K562 (cell line): Measurements from ENCODE around the gene FAM200A. TPM values are rescaled to one million over a fixed set of nuclear protein-coding genes. Genes with fewer than 3 reads are reported as not detected.
A peak's percentile ranks its signal among the peaks of the same experiment; 100 is the strongest.

Source experiments
- C11orf30 ChIP-seq: fragments of 450-650 bp; IDR thresholded peaks from 2 replicates; pipeline ENCODE4 v1.6.1; 2016; ENCODE audit warnings: low read depth, mild to moderate bottlenecking
- E2F5 ChIP-seq: sonication (generic); formaldehyde crosslinking; IDR thresholded peaks from 2 replicates; pipeline ENCODE4 v1.8.0; 2022; ENCODE audit warnings: mild to moderate bottlenecking, missing genetic modification reagents
- ELF1 ChIP-seq: fragments of 200-800 bp; sonication (Bioruptor generic); IDR thresholded peaks from 2 replicates; pipeline ENCODE4 v1.6.1; 2016; ENCODE audit warnings: missing genetic modification characterization, missing compliant biosample characterization
- HDAC6 ChIP-seq: IDR thresholded peaks from 2 replicates; pipeline ENCODE4 v1.6.1; 2012; ENCODE audit warnings: low read depth, mild to moderate bottlenecking, control low read depth, inconsistent platforms, low read length, moderate library complexity
- HEY1 ChIP-seq: fragments of 250-450 bp; sonication (Bioruptor Pico); IDR thresholded peaks from 2 replicates; pipeline ENCODE4 v1.5.0; 2020; ENCODE audit warnings: mild to moderate bottlenecking, moderate library complexity, borderline replicate concordance
- IRF1 ChIP-seq: sonication (generic); formaldehyde crosslinking; IDR thresholded peaks from 2 replicates; pipeline ENCODE4 v1.8.0; 2022; ENCODE audit warnings: missing genetic modification reagents, mild to moderate bottlenecking, borderline replicate concordance
- KAT8 ChIP-seq: fragments of 450-650 bp; IDR thresholded peaks from 2 replicates; pipeline ENCODE4 v1.6.1; 2016; ENCODE audit warnings: low read depth, mild to moderate bottlenecking
- PHF20 ChIP-seq: fragments of 450-650 bp; IDR thresholded peaks from 2 replicates; pipeline ENCODE4 v1.6.1; 2018; ENCODE audit not compliant: partially characterized antibody
- ZBTB5 ChIP-seq: fragments of 450-650 bp; IDR thresholded peaks from 2 replicates; pipeline ENCODE4 v1.6.1; 2017; ENCODE audit warnings: antibody characterized with exemption
- ZBTB8A ChIP-seq: fragments of 450-650 bp; IDR thresholded peaks from 2 replicates; pipeline ENCODE4 v1.6.1; 2018; ENCODE audit warnings: mild to moderate bottlenecking, moderate library complexity; ENCODE audit not compliant: partially characterized antibody
- ZNF785 ChIP-seq: fragments of 250-450 bp; sonication (Bioruptor Pico); IDR thresholded peaks from 2 replicates; pipeline ENCODE4 v1.4.0; 2020; ENCODE audit warnings: mild to moderate bottlenecking
- polyA plus RNA-seq, 8 experiments: library from polyadenylated mRNA; depleted of rRNA in 4 of 8; stranded (reverse) in 5 of 8; unstranded in 3 of 8; fragments of >200 nt; fragmentation: Nextera tagmentation in 2 of 8; fragmentation: Illumina TruSeq in 1 of 8; extraction: Ambion mirVana in 2 of 8; extraction: Trizol in 1 of 8; gene quantifications; 2 replicates each; pipeline versions ENCODE4 v1.2.1 to v1.2.3, GENCODE V29; 2011 to 2014; ENCODE audit warnings: inconsistent platforms in 1 of 8, missing spikeins in 1 of 8
- total RNA-seq, 7 experiments: library from RNA; depleted of rRNA in 6 of 7; stranded (reverse); fragments of >200 nt in 6 of 7; fragmentation: Illumina TruSeq in 2 of 7; extraction: Trizol in 2 of 7; gene quantifications; 2 replicates each; pipeline versions ENCODE4 v1.2.1 to v1.2.3, GENCODE V29; 2011 to 2021; ENCODE audit warnings: low replicate concordance in 1 of 7
- TF ChIP-seq, protein P1 (sequence below): sonication (generic); formaldehyde crosslinking; IDR thresholded peaks from 2 replicates; pipeline ENCODE4 v1.8.0; 2023; ENCODE audit warnings: mild to moderate bottlenecking, missing genetic modification reagents
- TF ChIP-seq, protein P2 (sequence below): fragments of 250-450 bp; sonication (Bioruptor Pico); IDR thresholded peaks from 2 replicates; pipeline ENCODE4 v1.5.0; 2020; ENCODE audit warnings: mild to moderate bottlenecking, borderline replicate concordance
- TF ChIP-seq, protein P3 (sequence below), 2 experiments: fragments of 450-650 bp; IDR thresholded peaks; 2 replicates each; pipeline ENCODE4 v1.6.1; 2016

The FAM200A gene
- total and polyA plus RNA-seq, 9 of the 15 experiments (the other 6 are each of a cell fraction or from before 2014, with no cell fraction given) = 3.3 to 11.2 (median 8.3) TPM

GRCh38 chr7:99497766-99498545 is 54.0 kb downstream of the FAM200A start (continued):
- TF ChIP-seq, protein P1, sequence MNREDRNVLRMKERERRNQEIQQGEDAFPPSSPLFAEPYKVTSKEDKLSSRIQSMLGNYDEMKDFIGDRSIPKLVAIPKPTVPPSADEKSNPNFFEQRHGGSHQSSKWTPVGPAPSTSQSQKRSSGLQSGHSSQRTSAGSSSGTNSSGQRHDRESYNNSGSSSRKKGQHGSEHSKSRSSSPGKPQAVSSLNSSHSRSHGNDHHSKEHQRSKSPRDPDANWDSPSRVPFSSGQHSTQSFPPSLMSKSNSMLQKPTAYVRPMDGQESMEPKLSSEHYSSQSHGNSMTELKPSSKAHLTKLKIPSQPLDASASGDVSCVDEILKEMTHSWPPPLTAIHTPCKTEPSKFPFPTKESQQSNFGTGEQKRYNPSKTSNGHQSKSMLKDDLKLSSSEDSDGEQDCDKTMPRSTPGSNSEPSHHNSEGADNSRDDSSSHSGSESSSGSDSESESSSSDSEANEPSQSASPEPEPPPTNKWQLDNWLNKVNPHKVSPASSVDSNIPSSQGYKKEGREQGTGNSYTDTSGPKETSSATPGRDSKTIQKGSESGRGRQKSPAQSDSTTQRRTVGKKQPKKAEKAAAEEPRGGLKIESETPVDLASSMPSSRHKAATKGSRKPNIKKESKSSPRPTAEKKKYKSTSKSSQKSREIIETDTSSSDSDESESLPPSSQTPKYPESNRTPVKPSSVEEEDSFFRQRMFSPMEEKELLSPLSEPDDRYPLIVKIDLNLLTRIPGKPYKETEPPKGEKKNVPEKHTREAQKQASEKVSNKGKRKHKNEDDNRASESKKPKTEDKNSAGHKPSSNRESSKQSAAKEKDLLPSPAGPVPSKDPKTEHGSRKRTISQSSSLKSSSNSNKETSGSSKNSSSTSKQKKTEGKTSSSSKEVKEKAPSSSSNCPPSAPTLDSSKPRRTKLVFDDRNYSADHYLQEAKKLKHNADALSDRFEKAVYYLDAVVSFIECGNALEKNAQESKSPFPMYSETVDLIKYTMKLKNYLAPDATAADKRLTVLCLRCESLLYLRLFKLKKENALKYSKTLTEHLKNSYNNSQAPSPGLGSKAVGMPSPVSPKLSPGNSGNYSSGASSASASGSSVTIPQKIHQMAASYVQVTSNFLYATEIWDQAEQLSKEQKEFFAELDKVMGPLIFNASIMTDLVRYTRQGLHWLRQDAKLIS (CRISPR knock-in tag) = no peak
- no peak for TF ChIP-seq ZBTB5
- no peak for TF ChIP-seq HEY1
- TF ChIP-seq, protein P2, sequence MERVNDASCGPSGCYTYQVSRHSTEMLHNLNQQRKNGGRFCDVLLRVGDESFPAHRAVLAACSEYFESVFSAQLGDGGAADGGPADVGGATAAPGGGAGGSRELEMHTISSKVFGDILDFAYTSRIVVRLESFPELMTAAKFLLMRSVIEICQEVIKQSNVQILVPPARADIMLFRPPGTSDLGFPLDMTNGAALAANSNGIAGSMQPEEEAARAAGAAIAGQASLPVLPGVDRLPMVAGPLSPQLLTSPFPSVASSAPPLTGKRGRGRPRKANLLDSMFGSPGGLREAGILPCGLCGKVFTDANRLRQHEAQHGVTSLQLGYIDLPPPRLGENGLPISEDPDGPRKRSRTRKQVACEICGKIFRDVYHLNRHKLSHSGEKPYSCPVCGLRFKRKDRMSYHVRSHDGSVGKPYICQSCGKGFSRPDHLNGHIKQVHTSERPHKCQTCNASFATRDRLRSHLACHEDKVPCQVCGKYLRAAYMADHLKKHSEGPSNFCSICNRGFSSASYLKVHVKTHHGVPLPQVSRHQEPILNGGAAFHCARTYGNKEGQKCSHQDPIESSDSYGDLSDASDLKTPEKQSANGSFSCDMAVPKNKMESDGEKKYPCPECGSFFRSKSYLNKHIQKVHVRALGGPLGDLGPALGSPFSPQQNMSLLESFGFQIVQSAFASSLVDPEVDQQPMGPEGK (CRISPR knock-in tag) = no peak
- no peak for TF ChIP-seq IRF1
- TF ChIP-seq ZNF785 (CRISPR knock-in tag) = no peak
- TF ChIP-seq ZBTB8A = no peak
- no peak for TF ChIP-seq PHF20
- no peak for TF ChIP-seq E2F5 (CRISPR knock-in tag)
- TF ChIP-seq ELF1 = peak; percentile 24; the same call in 1 of the 2 replicates
- no peak for TF ChIP-seq HDAC6
- TF ChIP-seq, protein P3, sequence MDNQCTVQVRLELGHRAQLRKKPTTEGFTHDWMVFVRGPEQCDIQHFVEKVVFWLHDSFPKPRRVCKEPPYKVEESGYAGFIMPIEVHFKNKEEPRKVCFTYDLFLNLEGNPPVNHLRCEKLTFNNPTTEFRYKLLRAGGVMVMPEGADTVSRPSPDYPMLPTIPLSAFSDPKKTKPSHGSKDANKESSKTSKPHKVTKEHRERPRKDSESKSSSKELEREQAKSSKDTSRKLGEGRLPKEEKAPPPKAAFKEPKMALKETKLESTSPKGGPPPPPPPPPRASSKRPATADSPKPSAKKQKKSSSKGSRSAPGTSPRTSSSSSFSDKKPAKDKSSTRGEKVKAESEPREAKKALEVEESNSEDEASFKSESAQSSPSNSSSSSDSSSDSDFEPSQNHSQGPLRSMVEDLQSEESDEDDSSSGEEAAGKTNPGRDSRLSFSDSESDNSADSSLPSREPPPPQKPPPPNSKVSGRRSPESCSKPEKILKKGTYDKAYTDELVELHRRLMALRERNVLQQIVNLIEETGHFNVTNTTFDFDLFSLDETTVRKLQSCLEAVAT (IDR thresholded peaks at IDR 0.05) = 0 out of 4 replicates have a peak, but pooled peaks of 1 of the 2 experiments have one; percentile 30
- TF ChIP-seq C11orf30 = no peak
- no peak for TF ChIP-seq KAT8
